Hepatocyte (in vitro differentiated cells): ENCODE data around the gene BICD2.

Experiments used
- EZH2 ChIP-seq: fragments of 200-600 bp; sonication (generic); IDR thresholded peaks from 2 replicates; pipeline ENCODE4 v1.6.1; 2016; ENCODE audit warnings: antibody characterized with exemption, mild to moderate bottlenecking, borderline replicate concordance
- TF ChIP-seq, protein P1 (sequence below): fragments of 200-600 bp; sonication (generic); IDR thresholded peaks from 2 replicates; pipeline ENCODE4 v1.5.1; 2016; ENCODE audit warnings: antibody characterized with exemption, mild to moderate bottlenecking; ENCODE audit not compliant: poor library complexity

DNA sequence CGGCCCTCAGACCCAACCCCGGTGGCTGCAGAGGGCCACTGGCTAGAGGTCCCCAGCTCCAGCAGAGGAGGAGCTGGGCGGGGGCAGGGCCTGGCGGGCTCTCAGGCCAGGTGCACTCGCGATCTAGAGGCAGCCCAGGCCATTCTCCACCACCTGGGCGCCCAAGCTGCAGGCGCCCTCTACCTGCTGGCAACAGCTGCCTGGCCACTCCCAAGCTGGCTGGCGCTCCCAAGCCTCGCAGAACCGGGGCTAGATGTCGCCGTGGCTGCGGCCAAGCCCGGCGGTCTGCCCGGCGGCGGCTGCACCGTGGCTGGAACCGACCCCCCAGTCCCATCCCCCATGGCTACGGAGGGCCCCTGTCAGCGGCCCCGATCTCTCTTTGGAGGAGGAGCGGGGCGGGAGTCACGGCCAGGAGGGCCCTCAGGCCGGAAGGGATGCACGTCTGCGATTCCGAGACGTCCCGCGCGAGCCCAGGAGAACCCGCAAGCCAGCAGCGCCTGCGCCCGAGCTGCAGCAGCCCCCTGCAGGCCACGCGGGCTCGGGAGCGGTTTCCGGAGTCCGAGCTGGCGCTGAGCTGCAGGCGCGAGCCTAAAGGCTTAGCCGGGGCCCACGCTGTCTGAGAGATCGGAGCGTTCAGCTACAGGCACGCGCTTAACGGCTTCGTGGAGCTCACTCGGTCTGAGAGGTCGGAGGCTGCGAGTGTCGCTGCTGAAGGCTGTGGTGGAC, 44.3 kb upstream of the BICD2 start:
- TF ChIP-seq EZH2, result peak; percentile 80
- TF ChIP-seq, protein P1, sequence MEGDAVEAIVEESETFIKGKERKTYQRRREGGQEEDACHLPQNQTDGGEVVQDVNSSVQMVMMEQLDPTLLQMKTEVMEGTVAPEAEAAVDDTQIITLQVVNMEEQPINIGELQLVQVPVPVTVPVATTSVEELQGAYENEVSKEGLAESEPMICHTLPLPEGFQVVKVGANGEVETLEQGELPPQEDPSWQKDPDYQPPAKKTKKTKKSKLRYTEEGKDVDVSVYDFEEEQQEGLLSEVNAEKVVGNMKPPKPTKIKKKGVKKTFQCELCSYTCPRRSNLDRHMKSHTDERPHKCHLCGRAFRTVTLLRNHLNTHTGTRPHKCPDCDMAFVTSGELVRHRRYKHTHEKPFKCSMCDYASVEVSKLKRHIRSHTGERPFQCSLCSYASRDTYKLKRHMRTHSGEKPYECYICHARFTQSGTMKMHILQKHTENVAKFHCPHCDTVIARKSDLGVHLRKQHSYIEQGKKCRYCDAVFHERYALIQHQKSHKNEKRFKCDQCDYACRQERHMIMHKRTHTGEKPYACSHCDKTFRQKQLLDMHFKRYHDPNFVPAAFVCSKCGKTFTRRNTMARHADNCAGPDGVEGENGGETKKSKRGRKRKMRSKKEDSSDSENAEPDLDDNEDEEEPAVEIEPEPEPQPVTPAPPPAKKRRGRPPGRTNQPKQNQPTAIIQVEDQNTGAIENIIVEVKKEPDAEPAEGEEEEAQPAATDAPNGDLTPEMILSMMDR, result peak; percentile 10
